ENCODE results near the gene ROBO1.

The ROBO1 gene

DNA sequence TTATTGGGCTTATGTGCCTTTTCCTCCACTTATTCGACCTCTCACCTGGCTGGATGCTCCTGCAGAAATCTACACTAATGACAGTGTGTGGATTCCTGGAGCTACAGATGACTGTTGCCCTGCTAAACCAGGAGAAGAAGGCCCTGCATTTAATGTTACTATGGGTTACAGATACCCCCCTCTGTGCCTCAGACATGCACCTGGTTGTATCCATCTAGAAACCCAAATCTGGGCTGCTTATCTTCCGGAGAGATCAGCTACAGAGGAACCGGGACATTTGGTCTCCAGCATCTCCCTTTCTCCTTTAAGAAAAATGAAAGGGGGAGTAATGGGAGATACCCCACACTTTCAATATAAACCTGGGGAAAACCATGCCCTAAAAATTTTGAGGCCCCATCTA lies 710.0 kb downstream of the ROBO1 start:
- no peak for DNase-seq (ENCODE audit: low read depth)

GRCh38 chr3:79056498-79056897 lies 711.3 kb downstream of the ROBO1 start:
- no peak for DNase-seq (ENCODE audit: low read depth)

GRCh38 chr3:79052054-79052681 lies 715.6 kb downstream of the ROBO1 start:
- no peak for DNase-seq (ENCODE audit: low read depth)

GRCh38 chr3:79047581-79047980 lies 720.2 kb downstream of the ROBO1 start:
- DNase-seq (ENCODE audit: low read depth): no peak

- no peak for DNase-seq (ENCODE audit: low read depth)
Observed at GRCh38 chr3:79041621-79042020, 726.2 kb downstream of the ROBO1 start.

DNA sequence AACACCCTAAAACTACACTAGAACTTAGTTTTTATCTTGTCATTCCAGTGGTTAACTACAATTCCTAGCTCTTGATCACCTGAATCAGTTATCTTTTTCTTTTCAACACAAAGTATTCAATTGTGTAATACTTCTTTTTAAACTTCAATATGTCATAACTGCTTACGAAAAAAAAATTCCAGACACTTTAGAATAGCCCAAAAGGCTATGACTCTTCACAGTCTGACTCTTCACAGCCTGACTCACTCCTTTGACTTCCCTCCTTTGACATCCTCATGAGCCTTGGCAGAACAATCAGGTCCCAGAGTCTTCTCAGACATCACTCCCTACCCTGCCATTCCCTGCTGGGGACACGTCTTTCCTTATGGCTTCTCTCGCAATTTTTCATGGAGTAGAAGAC lies 727.1 kb downstream of the ROBO1 start:
- no peak for DNase-seq (ENCODE audit: low read depth)

DNA sequence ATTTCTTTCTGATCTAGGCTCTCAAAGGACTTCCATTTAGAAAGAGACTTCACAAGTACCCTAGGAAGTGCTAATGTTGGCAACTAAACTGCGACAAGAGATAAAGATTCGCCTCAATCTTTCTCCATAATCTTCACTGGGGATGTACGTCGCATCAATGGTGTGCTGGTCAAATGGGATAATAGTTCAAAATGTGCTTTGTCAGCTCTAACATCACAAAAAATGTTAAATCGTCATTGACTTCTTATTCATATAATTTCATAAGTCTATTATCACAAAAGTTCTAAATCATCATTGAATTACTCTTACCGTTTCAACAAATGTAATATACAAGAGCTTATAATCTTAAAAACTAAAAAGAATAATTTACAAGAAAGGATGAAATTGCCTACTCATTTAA lies 727.7 kb downstream of the ROBO1 start:
- no peak for DNase-seq (ENCODE audit: low read depth)

DNA sequence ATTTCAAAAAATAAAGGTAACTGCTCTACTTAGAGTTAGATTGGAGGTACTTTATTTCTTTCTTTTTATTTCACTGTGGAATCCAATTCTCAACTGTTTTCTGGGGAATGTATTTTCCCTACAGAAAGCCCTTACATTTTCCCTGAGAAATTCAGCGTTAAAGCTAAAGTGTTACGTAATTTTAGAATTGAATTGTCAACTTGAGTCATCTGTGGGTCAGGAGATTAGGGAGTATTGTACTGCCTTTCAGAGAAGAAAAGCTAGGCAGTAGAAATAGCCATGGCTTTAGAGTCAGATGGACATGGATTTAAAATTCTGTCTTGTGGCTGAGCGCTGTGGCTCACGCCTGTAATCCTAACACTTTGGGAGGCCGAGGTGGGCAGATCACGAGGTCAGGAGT lies 728.6 kb downstream of the ROBO1 start:
- DNase-seq (ENCODE audit: low read depth): no peak

- DNase-seq (ENCODE audit: low read depth): no peak
Observed at GRCh38 chr3:79038636-79039035, 729.2 kb downstream of the ROBO1 start.

GRCh38 chr3:79038057-79038456 lies 729.7 kb downstream of the ROBO1 start:
- DNase-seq (ENCODE audit: low read depth): no peak

GRCh38 chr3:79032686-79033318 lies 735.0 kb downstream of the ROBO1 start:
- DNase-seq (ENCODE audit: low read depth): no peak

- no peak for DNase-seq (ENCODE audit: low read depth)
Observed at GRCh38 chr3:79030157-79030556, 737.6 kb downstream of the ROBO1 start.

DNA sequence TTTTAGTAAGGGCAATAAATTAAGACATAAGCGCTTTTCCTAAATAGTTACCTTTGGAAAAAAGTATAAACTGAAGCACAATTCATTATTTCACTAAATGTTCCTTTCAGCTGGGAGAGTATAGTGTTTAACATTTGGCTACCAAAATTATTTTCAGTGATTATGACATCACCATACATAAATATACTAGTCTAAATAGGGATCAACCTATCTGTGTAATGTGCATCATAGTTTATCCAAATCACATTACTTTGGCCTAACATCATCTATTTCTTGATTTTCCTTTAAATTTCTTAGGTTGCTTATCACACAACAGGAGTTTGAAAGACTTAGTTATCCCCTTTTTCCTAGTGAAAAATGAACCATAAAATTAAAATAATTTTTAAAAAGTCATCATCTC lies 738.9 kb downstream of the ROBO1 start:
- no peak for DNase-seq (ENCODE audit: low read depth)

GRCh38 chr3:79027593-79027992 lies 740.2 kb downstream of the ROBO1 start:
- DNase-seq (ENCODE audit: low read depth): no peak

DNA sequence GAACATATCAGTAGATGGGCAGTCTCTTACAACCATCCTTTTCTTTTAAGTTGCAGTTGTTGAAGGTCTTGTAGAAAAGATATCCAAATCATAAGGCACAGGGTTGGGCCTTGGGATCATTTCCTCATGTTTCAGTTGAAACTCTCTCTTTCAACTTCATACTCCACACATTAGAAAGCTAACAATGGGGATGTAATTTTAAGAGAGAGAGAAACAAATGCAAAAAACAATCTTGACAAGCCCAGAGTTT lies 747.9 kb downstream of the ROBO1 start:
- DNase-seq (ENCODE audit: low read depth): no peak

GRCh38 chr3:79019137-79019923 lies 748.5 kb downstream of the ROBO1 start:
- no peak for DNase-seq (ENCODE audit: low read depth)

- no peak for DNase-seq (ENCODE audit: low read depth)
Observed at GRCh38 chr3:79018671-79019136, 749.1 kb downstream of the ROBO1 start.

DNA sequence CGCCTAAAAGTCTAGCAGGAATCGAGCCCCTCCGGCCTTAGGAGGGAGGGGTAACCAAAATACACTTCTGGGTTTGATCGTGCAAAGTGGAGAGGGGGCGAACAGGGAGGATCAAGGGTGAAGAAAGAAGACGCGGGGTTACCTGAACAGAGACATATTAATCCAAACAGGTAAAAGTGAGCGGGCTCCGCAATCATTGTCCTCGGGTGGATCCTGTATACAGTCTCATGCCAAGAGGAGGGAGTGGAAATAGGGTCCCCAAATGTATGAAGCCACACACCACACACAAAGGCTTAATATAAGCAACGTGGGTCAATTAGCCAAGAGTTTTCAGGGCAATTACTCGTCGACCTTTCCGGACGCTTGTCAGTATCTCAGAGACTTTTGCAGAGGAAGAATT lies 749.5 kb downstream of the ROBO1 start:
- DNase-seq (ENCODE audit: low read depth): no peak

GRCh38 chr3:79016587-79017376 lies 751.0 kb downstream of the ROBO1 start:
- DNase-seq (ENCODE audit: low read depth): no peak

DNA sequence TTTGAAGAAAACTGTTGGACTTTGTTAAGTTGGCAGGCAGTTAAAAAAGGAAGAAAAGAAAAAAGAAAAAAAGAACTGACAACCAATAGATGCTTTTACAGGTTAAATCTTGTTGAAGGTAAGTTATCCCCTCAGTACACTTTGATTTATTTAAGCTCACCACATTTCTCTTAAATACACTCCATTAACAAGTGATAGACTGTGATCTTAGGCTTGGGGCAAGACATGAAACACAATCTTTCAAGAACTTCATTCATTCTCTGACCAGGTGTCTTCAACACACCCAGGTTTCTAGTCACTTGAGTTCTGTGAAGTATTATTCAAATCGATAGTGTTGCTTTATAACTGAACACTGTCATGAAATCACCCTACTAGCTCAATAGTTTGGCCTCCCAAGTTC lies 751.9 kb downstream of the ROBO1 start:
- DNase-seq (ENCODE audit: low read depth): no peak

DNA sequence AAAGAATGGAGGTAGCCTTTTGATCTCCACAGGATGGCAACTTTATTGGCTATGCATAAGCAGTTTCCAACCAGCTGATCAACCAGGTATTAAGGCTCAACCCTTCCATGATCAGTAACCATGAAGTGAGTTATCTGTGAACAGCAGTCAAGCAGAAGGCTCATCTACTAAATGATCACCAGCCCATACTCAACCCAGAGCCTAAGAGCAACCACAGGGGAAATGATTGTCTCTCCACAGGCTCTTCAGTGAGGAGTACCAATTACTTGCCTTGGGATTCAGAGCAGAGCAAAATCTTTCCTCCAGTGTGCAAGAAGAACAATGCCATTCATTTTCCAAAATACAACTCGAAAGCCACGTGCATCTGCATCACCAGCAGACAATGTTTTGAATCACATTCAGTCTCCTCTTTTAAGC lies 754.8 kb downstream of the ROBO1 start:
- no peak for DNase-seq (ENCODE audit: low read depth)

- DNase-seq (ENCODE audit: low read depth): no peak
Observed at GRCh38 chr3:79012530-79012913, 755.3 kb downstream of the ROBO1 start.
